AG04449 (cell line): Measurements from ENCODE around the gene RNASE8.

Source experiments
- CTCF ChIA-PET: fragments of 350-600 bp; formaldehyde crosslinking; extraction: SDS; loops from one replicate; lab custom pipeline; 2021; ENCODE audit warnings: antibody characterized with exemption; lab: Yijun Ruan, JAX
- POLR2A ChIA-PET: fragments of 400-600, 350-600 bp; formaldehyde crosslinking; extraction: SDS; loops from one replicate; lab custom pipeline; 2020; ENCODE audit warnings: antibody characterized with exemption, inconsistent platforms; lab: Yijun Ruan, JAX
- DNase-seq: peaks from one replicate; pipeline ENCODE4 v3.0.0-alpha.2; 2010; ENCODE audit warnings: low read depth, low spot score
- H3K4me3 ChIP-seq: 2 replicates; pipeline ENCODE4 v1.5.1; 2011; ENCODE audit warnings: low read depth, mild to moderate bottlenecking, control low read depth, low read length
- CTCF ChIP-seq: IDR thresholded peaks from one replicate; pipeline ENCODE4 v1.5.1; 2011; ENCODE audit warnings: mild to moderate bottlenecking, moderate library complexity, low read length, control low read depth, inconsistent platforms; ENCODE audit not compliant: insufficient read depth; ENCODE audit errors: missing control alignments

The RNASE8 gene

GRCh38 chr14:21058903-21059302 lies 1.3 kb downstream of the RNASE8 start:
- CTCF ChIA-PET = interaction anchor here (0.9 to 4.7 kb wide), 6 partner anchors 8 to 46 kb away, joined by 3 to 23 read pairs (median 6); partner anchors contain the start of gene RNASE7
- TF ChIP-seq CTCF = no peak
- POLR2A ChIA-PET = interaction anchor here (1.4 kb wide), 1 partner anchor 12 kb away, joined by 3 read pairs; no protein-coding TSS in a partner anchor
- no peak overlapping the region for H3K4me3 ChIP-seq
- no peak for DNase-seq

- no peak overlapping the region for H3K4me3 ChIP-seq
- TF ChIP-seq CTCF = no peak
- DNase-seq = no peak
- ChIA-PET POLR2A (no interaction called here), CTCF (interaction anchor here (1.0 to 9.6 kb wide), 7 partner anchors 7 to 45 kb away, joined by 3 to 137 read pairs (median 23); partner anchors contain the start of genes ARHGEF40 and RNASE7)
Measured at GRCh38 chr14:21059842-21060613, 2.4 kb downstream of the RNASE8 start.

DNA sequence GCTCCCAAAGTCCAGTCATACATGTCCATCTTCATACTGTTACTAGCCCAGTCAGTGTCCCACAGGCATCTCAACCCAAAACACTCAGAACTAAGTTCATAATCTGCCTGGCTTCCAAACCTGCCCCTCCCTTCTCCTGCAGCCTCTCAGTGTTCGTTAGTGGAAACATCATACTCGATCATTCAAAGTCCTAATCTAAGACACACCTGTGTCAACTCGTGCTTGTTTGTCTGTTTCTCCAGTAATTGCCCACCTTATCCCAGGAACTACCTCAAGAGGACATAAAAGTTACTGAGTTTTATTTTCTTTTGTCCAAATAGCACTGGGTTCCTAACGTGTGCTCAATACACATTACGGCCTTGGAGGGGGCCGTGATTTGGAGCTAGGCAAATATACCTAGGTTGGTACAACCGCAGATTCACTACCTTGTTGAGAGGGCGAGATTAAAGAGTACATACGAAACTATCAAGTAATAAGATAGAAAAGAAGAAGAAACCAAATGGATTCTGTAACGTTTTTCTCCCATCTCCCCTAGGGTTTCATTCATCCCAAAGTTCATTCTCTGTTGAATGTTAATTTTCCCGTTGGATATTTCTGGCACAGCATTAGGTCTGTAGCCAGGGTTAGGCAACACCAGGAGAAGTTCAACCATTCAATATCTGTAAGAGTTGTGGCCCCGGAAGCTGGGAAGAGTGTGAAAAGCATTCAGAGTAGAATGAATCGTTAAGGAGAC lies 3.2 kb downstream of the RNASE8 start:
- no peak for TF ChIP-seq CTCF
- H3K4me3 ChIP-seq = no peak overlapping the region
- DNase-seq = no peak
- ChIA-PET CTCF (interaction anchor here (0.9 to 9.6 kb wide), 10 partner anchors 8 to 56 kb away, joined by 3 to 137 read pairs (median 11); partner anchors contain the start of gene ARHGEF40), POLR2A (interaction anchor here (1.9 kb wide), 1 partner anchor 11 kb away, joined by 8 read pairs; no protein-coding TSS in a partner anchor)

GRCh38 chr14:21061347-21061668 lies 3.7 kb downstream of the RNASE8 start:
- H3K4me3 ChIP-seq = no peak overlapping the region
- no peak for DNase-seq
- CTCF ChIA-PET = interaction anchor here (0.9 to 9.6 kb wide), 14 partner anchors 7 to 90 kb away, joined by 3 to 137 read pairs (median 6); partner anchors contain the start of gene ARHGEF40
- no peak for TF ChIP-seq CTCF
- POLR2A ChIA-PET = interaction anchor here (1.9 kb wide), 1 partner anchor 10 kb away, joined by 8 read pairs; no protein-coding TSS in a partner anchor

DNA sequence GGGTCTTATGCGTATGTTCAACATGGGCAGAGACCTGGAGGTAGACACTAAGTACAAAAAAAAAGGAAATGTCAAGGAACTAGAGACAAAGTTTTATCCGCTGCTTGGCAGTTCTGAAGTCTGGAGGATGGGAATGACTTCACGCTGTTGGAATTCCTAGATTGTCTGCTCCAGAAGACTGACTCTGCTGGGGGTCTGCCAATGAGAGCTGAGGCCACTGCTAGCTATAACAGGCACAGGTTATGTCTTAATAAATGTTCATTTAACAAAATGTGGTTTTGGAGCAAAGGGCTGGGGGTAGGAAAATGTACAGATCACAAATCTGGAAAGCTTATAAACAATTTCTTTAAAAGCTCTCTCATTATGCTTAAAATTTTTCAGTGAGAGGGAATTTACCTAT lies 5.9 kb downstream of the RNASE8 start:
- TF ChIP-seq CTCF = no peak
- no peak for DNase-seq
- POLR2A ChIA-PET = interaction anchor here (0.7 kb wide), 2 partner anchors 8 to 15 kb away, joined by 3 to 4 read pairs; no protein-coding TSS in a partner anchor
- CTCF ChIA-PET = interaction anchor here (0.6 to 9.6 kb wide), 14 partner anchors 11 to 751 kb away, joined by 3 to 137 read pairs (median 5); no protein-coding TSS in a partner anchor
- H3K4me3 ChIP-seq = no peak overlapping the region
